HG02885 (cell line): ENCODE data around the gene TMEM134.

Experiments used
- ATAC-seq: cut with Tn5 transposase; IDR thresholded peaks from one replicate; pipeline ENCODE4 v1.9.1; 2021; ENCODE audit warnings: mild to moderate bottlenecking; ENCODE audit not compliant: unreplicated experiment, poor library complexity

Gene TMEM134

DNA sequence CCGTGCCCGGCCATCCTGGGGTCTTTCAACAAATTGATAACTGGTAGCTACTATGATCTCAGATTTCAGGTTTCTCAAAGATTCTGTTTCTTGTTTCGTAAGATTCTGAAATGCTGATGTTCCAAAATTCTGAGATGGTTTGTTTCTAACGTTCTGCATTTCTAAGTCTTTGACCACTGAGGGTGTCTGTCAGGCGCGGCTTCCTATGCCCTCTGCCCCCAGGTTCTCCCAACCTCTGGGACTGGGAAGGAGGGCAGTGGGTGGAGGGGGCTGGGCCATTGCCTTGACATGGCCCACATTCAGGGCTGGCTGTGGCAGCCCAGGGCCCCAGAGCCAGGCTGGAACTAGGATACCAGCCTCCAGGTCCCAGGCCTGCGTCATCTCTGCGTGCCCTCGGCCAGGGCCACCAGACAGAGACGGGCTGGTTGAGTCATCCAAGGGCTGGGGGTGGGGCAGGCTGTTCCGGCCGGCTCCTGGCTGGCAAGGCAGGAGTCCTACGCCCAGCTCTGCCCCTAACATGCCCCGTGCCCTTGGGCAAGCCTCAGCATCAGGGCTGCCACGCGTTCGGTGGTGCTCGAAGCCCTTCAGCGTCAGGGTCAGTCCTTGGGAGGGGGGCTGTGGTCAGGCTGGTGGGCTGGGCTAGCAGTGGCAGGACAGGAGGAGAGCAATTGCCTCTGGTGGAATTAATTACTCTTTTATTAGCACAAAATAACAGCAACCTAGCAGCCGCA lies 5.2 kb downstream of the TMEM134 start:
- no peak for ATAC-seq

DNA sequence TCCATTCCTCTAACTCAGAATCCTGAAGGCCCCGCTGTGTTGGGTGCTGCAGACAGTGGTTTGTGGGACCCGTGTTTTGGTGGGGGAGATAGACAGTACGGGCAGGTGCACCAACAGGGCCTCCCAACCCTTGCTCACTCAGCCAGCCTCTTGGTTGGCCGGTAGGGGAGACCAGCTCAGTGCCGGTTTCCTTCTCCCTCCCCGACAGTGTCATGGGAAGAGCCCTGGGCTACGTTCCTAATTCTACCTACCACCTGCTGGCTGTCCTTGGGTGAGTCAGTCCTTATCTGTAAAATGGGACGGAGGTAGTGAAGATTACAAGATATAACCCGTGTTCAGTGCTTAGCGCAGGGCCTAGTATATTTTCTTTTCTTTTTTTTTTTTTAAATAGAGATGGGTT lies 5.9 kb downstream of the TMEM134 start:
- ATAC-seq = no peak

DNA sequence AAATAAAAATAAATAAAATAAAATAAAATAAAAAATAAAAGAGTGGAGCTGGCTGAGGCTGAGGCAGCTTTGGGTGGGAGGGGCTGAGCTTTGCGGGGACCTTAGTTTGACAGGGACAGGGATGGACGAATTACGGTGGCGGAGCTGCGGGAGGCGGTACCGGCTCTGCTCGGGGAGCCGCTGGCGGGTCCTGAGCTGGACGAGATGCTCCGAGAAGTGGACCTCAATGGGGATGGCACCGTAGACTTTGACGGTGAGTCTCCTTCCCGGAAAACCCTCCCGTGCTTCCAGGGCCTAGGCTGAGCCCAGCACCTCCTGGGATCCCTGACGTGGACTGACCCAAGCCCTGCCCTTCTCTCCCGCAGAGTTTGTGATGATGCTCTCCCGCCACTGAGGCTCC lies 10.8 kb downstream of the TMEM134 start:
- no peak for ATAC-seq

DNA sequence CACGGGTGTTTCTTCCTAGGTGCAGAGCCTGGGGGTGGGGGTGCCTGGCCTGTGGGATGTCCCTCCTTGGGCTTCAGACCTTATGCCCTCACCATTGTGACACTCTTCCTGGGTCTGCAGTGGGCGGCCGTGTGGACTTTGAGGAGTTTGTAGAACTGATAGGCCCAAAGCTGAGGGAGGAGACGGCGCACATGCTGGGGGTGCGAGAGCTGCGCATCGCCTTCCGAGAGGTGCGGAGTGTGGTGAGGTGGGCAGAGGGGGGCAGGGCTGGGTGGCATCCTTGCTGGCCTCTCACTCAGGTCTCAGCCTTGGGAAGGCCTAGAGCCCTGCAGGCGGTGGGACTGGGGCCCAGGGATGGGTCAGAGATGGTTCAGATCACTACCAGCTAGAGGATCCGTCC lies 11.6 kb downstream of the TMEM134 start:
- ATAC-seq = no peak

DNA sequence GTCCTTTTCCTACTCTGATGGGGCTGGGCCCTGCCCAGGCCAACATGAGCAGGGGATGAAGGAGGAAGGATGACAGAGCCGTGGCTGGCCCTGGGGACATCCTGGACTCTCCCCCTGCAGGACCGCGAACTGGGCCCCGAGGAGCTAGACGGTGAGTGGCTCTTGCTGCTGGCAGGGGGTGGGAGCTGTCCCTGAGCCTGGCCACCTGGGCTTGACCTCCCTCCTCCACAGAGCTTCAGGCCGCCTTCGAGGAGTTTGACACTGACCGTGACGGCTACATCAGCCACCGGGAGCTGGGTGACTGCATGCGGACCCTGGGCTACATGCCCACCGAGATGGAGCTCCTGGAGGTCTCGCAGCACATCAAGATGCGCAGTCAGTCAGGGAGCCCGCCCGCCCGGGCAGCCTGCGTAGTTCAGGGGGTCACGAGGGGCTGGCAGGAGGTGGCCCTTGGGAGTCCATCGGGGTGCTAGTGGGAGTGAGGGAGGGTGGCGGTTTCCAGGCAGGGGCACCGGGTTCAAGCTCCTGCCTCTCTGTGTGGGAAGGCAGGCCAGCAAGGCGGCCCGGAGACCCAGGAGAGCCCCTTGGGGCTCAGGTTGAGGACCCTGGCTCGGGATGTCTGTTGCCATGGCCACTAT lies 12.9 kb downstream of the TMEM134 start:
- ATAC-seq = no peak

DNA sequence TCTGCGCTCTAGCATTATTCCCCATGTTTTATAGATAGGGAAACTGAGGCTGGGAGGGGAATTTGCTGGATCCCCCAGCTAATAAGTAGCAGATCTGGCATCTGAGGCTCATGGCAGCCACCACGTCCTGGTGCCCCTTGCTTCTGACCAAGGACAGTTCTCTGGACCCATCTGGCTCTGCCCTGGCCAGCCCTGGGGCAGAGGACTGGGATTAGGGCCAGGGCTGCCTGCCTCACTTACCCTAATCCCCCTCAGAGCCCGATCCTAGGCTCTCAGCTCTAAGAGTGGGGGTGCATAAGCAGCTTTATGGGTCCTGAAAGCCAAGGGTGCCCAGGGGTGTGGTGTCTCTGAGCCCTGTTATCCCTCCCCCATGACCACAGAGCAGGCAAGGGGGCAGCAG lies 14.0 kb downstream of the TMEM134 start, which contains the start of gene CABP4:
Gene CABP4, plus strand, starts transcription at position 301 of the 400 bp plus-strand sequence. Its CDS starts 70 bp downstream, at position 371.
- no peak for ATAC-seq

DNA sequence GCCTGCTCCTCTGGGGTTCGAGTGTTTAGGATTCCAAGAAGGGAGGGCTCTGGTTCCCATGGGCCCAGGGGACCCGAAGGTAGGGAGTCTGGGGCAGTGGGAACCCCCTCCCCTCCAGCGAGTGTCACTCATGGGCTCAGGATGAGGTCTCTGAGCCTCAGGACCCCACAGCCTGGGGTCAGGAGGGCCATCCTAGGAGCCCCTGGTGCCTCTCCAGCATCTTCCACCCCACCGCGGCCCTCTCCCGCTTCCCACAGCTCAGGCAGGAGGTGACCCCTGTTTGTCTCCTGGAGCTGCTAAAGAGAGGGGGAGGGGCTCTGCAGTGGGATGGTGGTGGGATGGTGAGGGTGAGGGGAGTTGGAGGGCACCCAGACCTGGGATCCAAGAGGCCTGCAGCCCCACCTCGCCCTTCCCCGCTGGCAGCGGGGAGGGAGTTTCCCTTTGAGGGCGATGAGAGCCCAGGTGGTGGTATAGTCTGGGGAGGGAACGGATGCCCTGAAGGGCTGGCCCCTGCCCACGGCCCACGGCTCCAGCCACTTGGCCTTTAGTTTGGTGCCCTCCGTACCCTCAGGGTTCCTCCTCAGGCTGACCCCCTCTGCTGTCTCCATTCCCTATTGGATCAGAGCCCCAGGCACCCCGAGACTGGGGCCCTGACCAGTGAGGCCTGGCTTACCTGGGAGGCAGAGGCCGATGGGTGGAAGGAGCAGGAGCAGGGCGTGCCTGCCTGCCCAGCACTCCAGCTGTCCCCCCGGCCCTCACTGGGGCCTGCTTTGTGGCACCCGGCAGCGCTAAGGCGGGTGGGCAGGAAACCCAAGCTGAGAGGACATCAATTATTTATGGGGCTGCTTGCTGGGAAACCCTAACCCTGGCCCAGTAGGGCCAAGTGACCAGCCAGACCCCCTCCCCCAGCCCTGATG lies 15.0 kb downstream of the TMEM134 start:
- ATAC-seq = no peak

DNA sequence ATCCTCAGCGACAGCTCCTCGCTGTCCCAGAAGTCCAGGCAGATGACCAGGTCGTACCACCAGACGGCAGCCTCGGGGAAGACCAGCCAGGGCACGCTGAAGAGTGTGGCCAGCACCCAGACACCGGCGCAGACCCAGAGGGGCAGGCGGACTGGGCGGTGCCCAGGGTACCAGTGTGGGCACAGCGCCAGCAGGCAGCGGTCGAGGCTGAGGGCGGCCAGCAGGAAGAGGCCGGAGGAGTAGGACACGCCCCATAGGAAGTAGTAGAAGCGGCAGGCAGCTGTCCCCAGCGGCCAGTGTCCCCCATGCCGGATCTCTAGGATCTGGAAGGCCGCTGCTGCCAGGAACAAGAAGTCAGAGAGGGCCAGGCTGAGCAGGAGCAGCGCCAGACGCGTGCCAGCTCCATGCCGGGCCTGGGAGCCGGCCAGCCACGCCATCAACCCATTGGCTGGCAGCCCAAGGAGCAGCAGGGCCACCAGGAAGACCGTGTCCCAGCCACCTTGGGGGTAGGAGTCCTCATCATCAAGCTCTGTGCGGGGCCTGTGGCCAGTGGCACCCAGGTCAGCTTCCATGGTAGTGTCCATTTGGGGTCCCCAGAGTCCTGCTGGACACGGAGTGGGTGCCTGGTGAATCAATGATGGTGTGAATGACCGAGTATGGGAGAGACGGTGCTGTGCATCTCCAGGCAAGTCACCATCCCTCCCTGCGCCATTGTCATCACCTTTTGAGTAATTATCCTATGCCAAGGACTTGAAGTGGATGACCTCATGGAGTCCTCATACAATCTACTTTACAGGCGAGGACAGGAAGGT lies 16.7 kb downstream of the TMEM134 start, which contains the start of gene GPR152:
Gene GPR152, minus strand, starts transcription at position 589 of the 812 bp plus-strand sequence. Its CDS starts 5 bp downstream, at position 584.
- no peak for ATAC-seq

DNA sequence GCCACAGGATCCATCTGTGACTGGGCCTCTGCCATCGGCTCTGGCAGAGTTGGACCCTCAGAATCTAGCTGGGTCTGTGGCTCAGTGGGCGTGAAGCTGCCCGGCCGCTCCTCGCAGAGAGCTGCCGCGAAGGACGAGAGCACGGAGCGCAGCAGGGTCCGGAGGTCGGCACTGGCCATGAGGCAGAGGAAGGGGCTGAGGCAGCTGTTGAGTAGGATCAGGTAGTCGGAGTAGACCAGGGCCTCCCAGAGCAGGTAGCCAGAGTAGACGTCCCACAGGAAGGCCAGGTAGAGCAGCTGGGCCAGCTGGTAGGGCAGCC lies 17.4 kb downstream of the TMEM134 start:
- ATAC-seq = no peak

DNA sequence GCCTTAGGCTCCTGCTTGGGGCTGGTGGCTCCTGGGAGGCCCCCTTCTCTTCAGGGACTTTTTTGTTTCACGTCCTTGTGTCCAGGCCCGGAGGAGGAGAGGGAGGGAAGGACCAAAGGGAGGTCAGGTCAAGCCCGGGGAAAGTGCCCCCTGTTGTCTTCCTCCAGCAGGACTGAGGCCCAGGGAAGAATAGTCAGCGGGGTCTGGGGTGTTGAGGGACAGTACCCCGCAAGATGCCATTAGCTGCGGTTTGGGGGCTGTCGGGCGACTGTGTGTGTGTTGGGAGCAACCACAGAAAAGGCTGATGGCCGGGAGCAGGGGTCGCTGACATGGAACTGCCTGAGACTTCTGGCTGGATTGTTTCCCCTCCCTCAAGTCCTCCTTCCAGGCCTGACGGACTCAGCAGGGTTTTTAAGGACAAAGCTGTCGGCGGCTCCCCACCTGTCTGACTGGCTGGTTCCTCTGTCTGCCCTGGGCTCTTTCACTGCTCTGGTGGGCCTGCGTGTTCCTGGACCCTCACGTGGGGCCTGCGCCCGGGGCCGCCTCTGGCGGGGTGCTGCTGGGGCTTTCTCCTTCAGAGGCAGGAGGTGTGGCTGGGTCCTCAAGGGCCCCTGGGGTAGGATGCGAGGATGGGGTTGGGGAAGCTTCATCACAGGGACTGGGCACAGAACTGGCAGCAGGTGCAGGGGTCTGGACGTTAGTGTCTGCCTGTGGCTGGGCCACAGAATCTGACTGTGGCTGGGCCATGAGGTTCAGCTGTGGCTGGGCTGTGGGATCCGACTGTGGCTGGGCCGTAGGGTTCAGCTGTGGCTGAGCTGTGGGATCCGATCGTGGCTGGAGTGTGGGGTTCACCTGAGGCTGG lies 18.0 kb downstream of the TMEM134 start:
- no peak for ATAC-seq

DNA sequence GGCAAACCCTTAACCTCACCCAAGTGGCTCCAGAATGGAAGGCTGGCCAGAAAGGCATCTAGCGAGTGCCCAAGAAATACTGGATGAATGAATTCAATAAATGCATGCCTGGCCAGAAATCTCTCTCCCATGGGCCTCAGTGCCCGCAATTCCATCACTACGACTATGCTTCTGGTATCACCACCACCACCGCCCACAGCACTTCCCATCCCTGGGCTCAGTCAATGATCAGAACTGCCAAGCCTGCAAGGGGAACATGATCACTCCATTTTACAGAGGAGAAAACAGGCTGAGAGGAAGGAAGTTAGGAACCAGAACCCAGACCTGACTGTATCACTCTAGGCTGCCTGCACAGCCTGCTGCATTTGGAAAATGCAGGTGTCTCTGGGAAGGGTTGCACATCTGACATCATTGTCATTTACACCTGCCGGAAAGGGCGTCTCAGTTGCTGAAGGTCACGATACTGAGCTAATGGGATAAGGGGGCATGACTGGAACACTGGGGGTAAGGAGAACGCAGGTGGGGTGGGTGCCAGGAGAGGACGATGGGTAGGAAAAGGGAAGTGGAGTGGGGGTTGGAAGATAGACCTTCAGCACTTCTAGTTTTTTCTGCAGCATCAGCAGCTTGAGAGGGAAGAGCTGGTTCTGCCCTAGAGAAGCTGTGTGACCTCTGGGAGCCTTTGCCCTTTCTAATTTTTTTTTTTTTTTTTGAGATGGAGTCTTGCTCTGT lies 19.8 kb downstream of the TMEM134 start:
- no peak for ATAC-seq

DNA sequence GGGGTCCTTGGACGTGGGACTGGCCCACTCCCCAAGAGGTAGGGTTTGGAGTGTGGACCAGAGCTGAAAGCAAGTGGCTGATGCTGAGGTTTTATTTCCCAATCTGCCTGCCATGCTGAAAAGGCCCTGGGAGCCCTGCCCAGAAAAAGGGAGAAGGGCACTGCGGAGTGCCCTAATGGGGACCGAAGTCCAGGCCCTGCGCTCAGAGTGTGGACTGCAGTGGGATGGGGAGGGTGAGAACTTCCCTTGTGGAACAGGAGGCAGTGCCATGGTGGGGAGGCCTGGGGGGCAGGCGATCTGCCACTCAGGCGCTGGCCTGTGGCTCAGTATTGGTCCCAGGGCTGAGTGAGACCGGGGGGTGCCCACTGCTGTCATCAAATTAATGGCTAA lies 20.8 kb downstream of the TMEM134 start:
- ATAC-seq = no peak

DNA sequence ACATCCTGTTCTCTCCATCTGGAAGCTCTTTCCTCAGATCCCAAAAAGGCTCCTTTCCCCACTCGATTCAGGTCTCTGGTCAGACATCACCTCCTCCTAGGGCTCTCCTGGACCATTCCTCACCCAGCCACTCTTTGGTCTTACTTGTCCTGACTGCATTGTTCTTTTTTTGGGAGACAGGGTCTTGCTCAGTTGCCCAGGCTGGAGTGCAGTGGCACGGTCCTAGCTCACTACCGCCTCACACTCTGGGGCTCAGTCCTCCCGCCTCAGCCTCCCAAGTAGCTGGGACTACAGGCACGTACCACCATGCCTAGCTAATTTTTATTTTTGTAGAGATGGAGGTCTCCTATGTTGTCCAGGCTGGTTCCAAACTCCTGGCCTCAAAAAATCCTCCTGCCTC lies 23.5 kb downstream of the TMEM134 start:
- ATAC-seq = no peak

DNA sequence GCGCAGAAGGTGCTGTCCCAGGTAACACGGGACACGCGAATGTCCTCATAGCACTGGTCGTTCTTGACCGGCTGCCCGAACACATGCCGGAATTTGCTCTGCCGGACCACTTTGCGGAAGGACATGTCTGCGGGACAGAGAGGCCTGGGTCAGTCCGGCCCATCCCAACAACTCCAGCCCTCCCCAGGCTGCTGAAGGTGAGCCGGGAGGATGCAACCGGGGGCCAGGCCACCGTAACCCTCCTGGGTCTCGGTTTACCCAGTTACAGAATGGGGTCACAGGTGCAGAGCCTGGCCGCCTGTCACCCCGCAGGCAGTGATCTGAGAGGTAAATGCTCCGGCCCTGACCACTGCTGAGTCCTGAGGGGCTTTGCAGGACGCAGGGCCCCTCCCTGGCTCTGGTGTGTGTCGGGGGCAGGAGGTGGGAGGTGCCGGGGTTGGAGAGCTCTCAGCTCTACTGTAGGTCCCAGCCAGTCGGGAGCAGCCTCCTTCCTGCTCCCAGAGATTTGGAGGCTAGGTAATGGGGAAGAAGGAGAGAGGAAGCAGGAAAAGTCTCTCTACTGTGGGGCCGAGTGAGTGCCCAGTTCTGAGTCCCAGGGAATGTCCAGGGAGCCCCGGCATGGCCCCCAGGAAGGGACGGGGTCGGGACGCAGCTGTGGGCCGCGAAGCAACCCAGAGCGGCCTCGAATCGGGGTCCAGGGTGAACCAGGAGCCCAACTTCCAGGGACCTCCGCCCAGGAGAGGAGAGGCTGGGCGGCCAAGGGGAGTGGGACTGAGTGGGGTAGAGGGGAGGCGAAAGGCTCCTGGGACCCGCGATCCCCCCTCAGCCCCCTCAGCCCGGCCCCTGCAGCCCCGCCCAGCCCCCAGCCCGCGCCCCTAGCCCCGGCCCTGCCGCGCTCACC lies 26.3 kb downstream of the TMEM134 start:
- no peak for ATAC-seq

DNA sequence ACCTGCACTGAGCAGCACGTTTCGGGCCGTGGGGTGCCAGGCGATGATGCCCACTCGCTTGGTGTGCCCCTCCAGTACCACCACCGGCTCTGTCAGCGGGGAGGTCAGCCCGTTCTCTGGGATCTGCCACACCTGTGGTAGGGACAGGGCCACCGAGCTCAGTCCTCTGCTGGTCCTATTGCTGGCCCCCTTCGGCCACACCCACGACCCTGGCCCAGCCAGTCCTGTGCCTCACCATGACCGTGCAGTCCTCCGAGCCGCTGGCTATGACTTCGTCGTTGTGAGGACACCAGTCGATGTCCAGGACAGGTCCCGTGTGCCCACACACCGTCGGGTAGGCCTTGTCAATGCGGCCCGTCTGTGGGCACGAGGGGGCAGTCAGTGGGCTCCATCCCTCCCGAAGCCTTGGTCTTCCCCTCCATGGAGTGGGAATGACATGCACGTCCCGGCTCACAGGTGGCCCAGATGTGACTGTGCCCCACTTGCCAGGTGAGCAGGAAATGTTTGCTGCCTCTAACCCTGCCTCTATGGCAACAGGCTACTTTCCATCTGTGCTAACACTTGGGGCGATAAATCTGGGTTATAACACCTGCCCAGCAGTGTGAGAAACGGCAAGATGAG lies 27.2 kb downstream of the TMEM134 start:
- ATAC-seq = no peak

DNA sequence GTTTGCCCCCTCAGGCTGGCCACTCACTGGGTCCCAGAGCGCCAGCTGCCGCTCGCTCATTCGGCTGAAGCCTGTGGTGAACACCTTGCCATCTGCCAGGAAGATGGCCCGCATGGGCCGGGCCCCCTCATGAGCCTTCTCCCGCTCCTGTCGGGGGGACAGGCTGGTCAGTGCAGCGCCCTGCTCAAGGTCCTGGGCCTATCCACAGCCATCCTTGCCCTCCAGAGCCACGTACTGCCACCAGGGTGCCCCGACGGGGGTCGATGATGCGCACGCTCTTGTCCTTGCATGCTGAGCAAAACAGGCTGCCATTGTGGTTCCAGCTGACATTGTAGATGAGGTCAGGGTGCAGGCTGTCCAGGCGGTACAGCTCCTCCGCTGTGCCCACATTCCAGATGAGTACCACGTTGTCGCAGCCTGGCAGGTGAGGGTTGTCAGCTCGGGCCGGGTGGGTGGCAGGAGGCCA lies 27.9 kb downstream of the TMEM134 start:
- ATAC-seq = no peak
